ENCODE data around the gene GRPEL1. TPM values are rescaled to one million over a fixed set of nuclear protein-coding genes. Genes with fewer than 3 reads are reported as not detected.

The GRPEL1 gene
- polyA plus RNA-seq, 1 donor from 2014 or later = 28.5 TPM

- no peak overlapping the region for H3K9ac ChIP-seq (ENCODE audit: low read length)
- no peaks in the 10 kb centered on the region for H4K20me1 ChIP-seq (ENCODE audit: insufficient read depth)
- H3K27ac ChIP-seq (ENCODE audit: low read length) = no peak overlapping the region
- no peaks in the 10 kb centered on the region for H3K79me2 ChIP-seq (replicated peaks; ENCODE audit: insufficient read depth, low read length)
- TF ChIP-seq EP300 (conservative IDR thresholded peaks at IDR 0.05; ENCODE audit: poor library complexity, severe bottlenecking) = no peak
- no peaks in the 10 kb centered on the region for H3K9me2 ChIP-seq (ENCODE audit: insufficient read depth, low read length)
- H3K9me3 ChIP-seq (ENCODE audit: low read length) = no peaks in the 10 kb centered on the region
- H3K27me3 ChIP-seq (ENCODE audit: insufficient read depth, low read depth, low read length) = no peaks in the 10 kb centered on the region
- no peak overlapping the region for H2AFZ ChIP-seq (ENCODE audit: low read depth, low read length)
- H3K4me2 ChIP-seq (ENCODE audit: low read length) = no peak overlapping the region
- no peaks in the 10 kb centered on the region for H3K36me3 ChIP-seq (ENCODE audit: insufficient read depth, low read length)
- H3K4me3 ChIP-seq (ENCODE audit: low read length) = no peak overlapping the region
- H3F3A ChIP-seq (ENCODE audit: insufficient read depth, low read length, poor library complexity, severe bottlenecking) = no peaks in the 10 kb centered on the region
Measured at GRCh38 chr4:7016086-7016485, 51.8 kb downstream of the GRPEL1 start.

DNA sequence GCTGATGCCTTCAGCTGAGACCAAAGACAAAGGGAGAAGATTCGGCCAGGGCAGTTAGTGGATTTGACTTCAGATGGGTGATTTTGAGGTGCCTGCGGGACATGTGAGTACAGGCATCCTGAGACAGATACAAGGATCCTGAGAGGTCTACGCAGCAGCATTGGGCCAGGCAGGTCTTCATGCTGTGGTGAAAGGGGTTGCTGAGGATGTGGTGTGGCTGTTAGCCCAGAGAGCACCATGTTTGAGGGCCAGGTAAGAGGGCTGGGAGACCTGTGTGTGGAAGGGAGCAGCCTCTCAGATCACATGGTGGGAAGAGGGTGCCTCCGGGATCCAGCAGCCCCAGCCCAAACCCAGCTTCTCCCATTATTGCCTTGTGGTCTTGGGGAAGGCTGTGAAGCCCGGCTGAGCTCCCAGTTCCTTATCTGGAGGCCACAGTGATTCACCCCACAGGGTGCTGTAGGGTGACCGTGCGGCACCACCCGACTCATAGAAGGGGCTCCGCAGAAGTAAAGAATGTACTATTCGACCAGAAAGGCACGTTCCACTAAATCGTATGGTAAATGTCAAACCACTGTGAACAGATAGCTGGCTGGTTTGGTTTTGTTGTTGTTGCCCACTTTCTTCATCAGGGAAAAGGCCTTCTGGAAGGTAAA, 52.4 kb downstream of the GRPEL1 start:
- no peaks in the 10 kb centered on the region for H3K36me3 ChIP-seq (ENCODE audit: insufficient read depth, low read length)
- no peak overlapping the region for H3K4me2 ChIP-seq (ENCODE audit: low read length)
- TF ChIP-seq RAD21 (conservative IDR thresholded peaks at IDR 0.05) (no peak), EZH2 (IDR thresholded peaks at IDR 0.05; ENCODE audit: borderline replicate concordance, insufficient read depth, low read length, poor library complexity, severe bottlenecking) (no peak), TAF1 (IDR thresholded peaks at IDR 0.05; ENCODE audit: low read depth) (no peak), EP300 (conservative IDR thresholded peaks at IDR 0.05; ENCODE audit: poor library complexity, severe bottlenecking) (no peak), SMC3 (conservative IDR thresholded peaks at IDR 0.05; ENCODE audit: poor library complexity) (no peak), REST (IDR thresholded peaks at IDR 0.05; ENCODE audit: borderline replicate concordance) (no peak), POLR2AphosphoS5 (IDR thresholded peaks at IDR 0.05) (no peak), MXI1 (conservative IDR thresholded peaks at IDR 0.05; ENCODE audit: poor library complexity, severe bottlenecking) (no peak)
- TF ChIP-seq, protein P1, sequence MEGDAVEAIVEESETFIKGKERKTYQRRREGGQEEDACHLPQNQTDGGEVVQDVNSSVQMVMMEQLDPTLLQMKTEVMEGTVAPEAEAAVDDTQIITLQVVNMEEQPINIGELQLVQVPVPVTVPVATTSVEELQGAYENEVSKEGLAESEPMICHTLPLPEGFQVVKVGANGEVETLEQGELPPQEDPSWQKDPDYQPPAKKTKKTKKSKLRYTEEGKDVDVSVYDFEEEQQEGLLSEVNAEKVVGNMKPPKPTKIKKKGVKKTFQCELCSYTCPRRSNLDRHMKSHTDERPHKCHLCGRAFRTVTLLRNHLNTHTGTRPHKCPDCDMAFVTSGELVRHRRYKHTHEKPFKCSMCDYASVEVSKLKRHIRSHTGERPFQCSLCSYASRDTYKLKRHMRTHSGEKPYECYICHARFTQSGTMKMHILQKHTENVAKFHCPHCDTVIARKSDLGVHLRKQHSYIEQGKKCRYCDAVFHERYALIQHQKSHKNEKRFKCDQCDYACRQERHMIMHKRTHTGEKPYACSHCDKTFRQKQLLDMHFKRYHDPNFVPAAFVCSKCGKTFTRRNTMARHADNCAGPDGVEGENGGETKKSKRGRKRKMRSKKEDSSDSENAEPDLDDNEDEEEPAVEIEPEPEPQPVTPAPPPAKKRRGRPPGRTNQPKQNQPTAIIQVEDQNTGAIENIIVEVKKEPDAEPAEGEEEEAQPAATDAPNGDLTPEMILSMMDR (IDR thresholded peaks at IDR 0.05; ENCODE audit: poor library complexity, severe bottlenecking) = no peak
- no peaks in the 10 kb centered on the region for H4K20me1 ChIP-seq (ENCODE audit: insufficient read depth)
- no peaks in the 10 kb centered on the region for H3K9me3 ChIP-seq (ENCODE audit: low read length)
- no peaks in the 10 kb centered on the region for H3K27me3 ChIP-seq (ENCODE audit: insufficient read depth, low read depth, low read length)
- no peak overlapping the region for H3K4me3 ChIP-seq (ENCODE audit: low read length)
- H3K9me2 ChIP-seq (ENCODE audit: insufficient read depth, low read length) = no peaks in the 10 kb centered on the region
- H2AFZ ChIP-seq (ENCODE audit: low read depth, low read length) = no peak overlapping the region
- H3K9ac ChIP-seq (ENCODE audit: low read length) = no peak overlapping the region
- no peak overlapping the region for H3K27ac ChIP-seq (ENCODE audit: low read length)
- H3K79me2 ChIP-seq (replicated peaks; ENCODE audit: insufficient read depth, low read length) = no peaks in the 10 kb centered on the region
- H3F3A ChIP-seq (ENCODE audit: insufficient read depth, low read length, poor library complexity, severe bottlenecking) = no peaks in the 10 kb centered on the region

Data from neural cell (in vitro differentiated cells).